GM21786 (cell line): ENCODE measurements around the gene SPTLC3.

ENCODE experiments used
- ATAC-seq: cut with Tn5 transposase; IDR thresholded peaks from one replicate; pipeline ENCODE4 v1.9.1; 2021; ENCODE audit not compliant: unreplicated experiment

The SPTLC3 gene

GRCh38 chr20:13174402-13174801, 165.6 kb downstream of the SPTLC3 start:
- ATAC-seq, result peak; percentile 58

GRCh38 chr20:13180986-13181889, 172.5 kb downstream of the SPTLC3 start:
- ATAC-seq, result no peak

- no peak for ATAC-seq
Measured at GRCh38 chr20:13183005-13183404, 174.2 kb downstream of the SPTLC3 start.

GRCh38 chr20:13186043-13186774, 177.4 kb downstream of the SPTLC3 start:
- no peak for ATAC-seq

- no peak for ATAC-seq
Measured at GRCh38 chr20:13187899-13188298, 179.1 kb downstream of the SPTLC3 start.

- ATAC-seq, result no peak
Measured at GRCh38 chr20:13199279-13199678, 190.5 kb downstream of the SPTLC3 start.

GRCh38 chr20:13200767-13201500, 192.2 kb downstream of the SPTLC3 start:
- no peak for ATAC-seq

GRCh38 chr20:13202565-13202964, 193.8 kb downstream of the SPTLC3 start:
- no peak for ATAC-seq

GRCh38 chr20:13205425-13205824, 196.7 kb downstream of the SPTLC3 start:
- no peak for ATAC-seq

GRCh38 chr20:13205848-13206434, 197.2 kb downstream of the SPTLC3 start:
- no peak for ATAC-seq

- ATAC-seq, result no peak
Measured at GRCh38 chr20:13207016-13207415, 198.2 kb downstream of the SPTLC3 start.

- ATAC-seq, result no peak
Measured at GRCh38 chr20:13211956-13212618, 203.3 kb downstream of the SPTLC3 start.

GRCh38 chr20:13212750-13213149, 204.0 kb downstream of the SPTLC3 start:
- ATAC-seq, result peak; percentile 43

GRCh38 chr20:13213335-13213734, 204.6 kb downstream of the SPTLC3 start:
- ATAC-seq, result no peak

- ATAC-seq, result no peak
Measured at GRCh38 chr20:13216533-13216932, 207.8 kb downstream of the SPTLC3 start.
